ENCODE data around the gene FILIP1L. TPM values are rescaled to one million over a fixed set of nuclear protein-coding genes. Genes with fewer than 3 reads are reported as not detected.

The FILIP1L gene
- total RNA-seq, 1 experiment from 2014 or later = not detected

DNA sequence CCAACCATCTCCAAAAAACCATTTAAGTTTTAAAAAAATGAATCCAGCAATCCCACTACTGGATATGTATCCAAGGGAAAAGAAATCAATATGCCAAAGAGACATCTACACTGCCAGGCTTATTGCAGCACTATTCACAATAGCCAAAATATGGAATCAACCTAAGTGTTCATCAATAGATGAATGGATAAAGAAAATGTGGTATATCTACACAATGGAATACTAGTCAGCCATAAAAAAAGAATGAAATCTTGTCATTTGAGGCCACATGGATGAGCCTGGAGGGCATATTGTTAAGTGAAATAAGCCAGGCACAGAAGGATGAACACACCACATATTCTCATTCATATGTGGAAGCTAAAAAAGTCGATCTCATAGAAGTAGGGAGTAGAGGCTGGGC lies 136.1 kb downstream of the FILIP1L start:
- no peak for DNase-seq (ENCODE audit: low read depth)

DNA sequence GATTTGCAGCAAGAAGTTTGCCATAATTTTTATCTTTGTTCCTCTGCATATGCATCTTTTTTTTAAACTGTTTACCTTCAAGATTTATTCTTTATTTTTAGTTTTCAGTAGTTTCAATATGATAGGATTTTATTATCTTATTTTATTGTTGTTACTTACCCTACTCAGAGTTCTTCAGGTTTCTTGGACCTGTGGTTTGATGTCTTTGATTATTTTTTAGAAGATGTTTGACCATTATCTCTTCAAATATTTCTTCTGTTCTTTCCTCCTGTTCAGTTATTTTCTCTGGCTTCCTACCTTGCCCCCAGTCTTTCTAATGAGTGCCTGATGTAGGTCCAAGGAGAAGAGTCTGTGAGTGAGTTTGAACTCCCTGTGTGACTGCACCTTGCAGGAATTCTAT lies 137.7 kb downstream of the FILIP1L start:
- no peak for DNase-seq (ENCODE audit: low read depth)

DNA sequence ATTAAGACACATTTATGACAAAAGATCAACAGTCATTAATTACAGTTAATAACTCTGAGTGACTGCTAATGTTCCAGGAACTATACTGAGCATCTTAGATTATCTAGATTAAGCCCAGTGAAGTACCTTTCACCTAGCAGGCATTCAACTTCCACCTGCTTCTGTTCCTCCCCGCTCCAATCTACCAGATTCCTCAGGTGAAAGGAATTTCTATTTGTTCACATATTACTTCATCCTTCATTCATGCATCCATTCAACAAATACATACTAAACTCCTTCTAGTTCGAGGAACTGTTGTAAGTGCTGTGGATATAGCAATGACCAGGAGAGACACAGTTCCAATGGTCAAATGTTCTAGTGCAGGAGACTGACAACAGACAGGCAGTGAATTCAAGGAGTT lies 139.3 kb downstream of the FILIP1L start:
- DNase-seq (ENCODE audit: low read depth) = no peak

DNA sequence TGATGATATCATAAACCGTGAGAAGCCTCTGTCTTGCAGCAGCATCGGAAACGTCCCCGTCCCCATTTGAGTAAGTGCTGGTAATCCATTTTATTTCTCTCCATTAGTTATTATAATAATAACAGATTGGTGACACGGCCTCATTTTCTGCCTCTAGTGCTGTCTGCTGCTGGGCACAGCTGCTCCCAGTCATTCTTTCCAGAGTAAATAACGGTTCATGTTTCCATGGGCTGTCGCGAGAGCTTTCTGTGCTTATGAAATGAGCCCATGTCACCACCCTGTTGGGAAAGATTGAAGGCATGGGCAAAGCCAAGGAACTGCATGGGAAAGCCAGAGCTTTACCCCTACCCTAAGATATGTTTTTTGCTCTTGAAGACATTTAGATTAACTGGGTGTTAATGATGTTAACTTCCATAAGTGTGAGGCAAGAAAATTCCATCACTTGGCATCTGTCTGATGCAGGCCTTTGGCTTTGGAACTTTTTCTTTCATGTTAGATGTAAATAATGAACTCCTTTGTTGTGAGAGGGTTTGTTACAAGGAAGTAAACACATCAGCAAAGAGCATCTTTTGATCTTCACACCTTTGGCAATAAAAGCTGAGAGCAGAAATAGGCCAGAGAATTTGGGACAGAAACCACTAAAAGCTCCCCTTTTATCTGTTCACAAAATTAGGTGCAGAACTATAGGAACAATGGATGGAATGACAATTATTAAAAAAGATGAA lies 141.8 kb downstream of the FILIP1L start:
- DNase-seq (ENCODE audit: low read depth) = no peak

DNA sequence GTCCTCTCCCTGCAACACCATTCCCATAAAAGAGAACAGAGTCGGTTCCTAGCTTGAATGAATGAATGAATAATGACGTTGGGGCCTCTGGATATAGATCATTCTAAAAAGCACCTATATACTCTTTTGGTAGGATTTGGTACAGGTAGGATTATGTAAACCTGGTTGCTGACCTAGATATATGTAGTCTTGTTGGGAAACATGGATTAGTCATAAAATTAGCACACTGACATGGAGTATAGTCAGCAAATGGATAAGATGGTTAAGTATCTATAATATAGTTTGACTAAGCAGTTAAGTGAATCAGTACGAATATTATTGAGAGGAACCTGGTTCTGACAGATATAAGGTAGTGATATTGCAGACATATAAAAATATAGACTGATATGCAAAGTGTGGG lies 142.5 kb downstream of the FILIP1L start:
- DNase-seq (ENCODE audit: low read depth) = no peak

DNA sequence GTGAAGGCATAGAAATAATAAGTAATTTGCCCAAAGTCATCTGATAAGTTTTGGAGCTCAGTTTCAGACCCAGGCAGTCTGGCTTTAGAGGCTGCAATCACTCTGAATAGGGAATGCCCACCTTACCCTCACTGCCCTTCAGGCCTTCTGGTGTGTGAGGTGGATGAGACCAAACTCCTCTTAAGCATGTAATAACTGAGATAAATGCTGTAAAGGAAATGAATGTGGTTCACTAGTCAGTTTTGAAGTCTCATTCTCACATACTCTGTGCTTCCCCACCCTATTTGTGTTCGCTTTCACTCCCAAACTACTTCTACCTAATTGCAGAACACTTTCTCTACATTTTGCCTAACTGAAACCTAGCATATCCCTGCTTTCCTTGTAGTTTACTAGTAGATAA lies 144.1 kb downstream of the FILIP1L start:
- no peak for DNase-seq (ENCODE audit: low read depth)

DNA sequence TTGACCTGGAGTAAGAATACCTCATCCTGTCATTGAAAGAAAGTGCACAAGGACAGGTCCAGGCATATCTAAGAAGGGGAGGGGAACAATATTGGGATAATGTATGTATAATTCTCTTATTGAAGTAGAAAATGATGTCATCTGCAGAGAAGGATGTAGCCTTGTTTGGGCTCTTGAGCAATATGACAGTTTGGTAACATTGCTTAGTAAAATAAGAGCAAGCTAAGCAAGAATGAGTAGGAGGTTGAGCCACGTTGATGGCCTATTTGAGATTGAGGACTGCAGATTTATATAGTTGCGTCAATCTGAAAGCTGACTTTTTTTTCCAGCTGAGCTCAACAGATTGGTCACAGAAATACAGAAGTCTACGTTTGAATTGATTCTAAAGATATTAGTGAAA lies 145.2 kb downstream of the FILIP1L start:
- DNase-seq (ENCODE audit: low read depth) = no peak

DNA sequence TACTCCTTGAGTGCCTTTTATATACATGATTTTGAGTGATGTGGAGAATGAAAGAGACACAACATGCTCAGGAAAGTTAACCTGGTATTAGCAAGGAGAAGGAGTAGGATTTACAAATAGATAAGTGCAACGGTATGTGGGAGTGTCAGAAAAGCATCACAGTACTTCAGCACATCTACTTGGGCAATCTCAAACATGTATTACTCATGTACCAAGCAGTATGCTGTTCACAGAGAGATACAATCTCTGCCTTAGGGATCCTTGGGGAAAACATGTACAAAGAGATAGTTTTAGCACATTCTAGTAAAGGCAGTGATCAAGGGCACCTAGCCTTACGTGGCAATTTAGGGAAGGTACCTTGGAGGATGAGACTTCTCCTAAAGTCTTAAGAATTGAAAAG lies 146.5 kb downstream of the FILIP1L start:
- no peak for DNase-seq (ENCODE audit: low read depth)

DNA sequence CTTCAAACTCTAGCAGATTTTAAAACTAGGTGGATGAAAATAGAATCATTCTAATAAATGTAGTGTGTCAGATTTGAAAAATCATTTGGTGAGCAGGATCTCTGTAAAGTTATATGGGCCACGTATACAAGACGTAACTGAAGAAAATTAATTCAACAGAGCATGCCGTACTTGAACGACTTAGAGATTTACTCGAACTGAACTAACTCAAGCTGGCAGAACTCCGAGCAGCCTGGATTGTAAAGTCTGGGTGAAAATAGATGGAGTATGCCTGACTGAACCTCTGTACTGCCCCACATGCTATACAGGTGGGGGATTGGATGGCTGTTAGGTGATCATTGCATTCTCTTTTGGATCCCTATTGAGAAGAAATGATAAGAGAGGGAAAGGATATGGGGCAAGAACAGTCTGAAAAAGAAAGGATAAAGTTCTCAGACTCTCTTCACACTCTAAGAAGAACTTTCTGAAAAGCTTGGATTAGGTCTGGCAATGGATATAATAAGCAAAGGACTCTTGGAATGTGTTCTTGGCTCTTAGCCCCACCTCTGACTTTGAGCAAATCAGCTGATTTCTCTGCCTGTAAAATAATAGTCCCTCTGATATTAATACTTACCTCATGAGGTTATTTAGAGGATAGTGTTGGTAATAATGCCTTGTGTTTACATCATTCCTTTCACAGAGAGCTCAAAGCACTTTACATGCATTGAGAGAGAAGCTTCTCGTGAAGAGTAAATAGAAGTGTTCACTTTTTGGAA lies 147.5 kb downstream of the FILIP1L start:
- DNase-seq (ENCODE audit: low read depth) = no peak

DNA sequence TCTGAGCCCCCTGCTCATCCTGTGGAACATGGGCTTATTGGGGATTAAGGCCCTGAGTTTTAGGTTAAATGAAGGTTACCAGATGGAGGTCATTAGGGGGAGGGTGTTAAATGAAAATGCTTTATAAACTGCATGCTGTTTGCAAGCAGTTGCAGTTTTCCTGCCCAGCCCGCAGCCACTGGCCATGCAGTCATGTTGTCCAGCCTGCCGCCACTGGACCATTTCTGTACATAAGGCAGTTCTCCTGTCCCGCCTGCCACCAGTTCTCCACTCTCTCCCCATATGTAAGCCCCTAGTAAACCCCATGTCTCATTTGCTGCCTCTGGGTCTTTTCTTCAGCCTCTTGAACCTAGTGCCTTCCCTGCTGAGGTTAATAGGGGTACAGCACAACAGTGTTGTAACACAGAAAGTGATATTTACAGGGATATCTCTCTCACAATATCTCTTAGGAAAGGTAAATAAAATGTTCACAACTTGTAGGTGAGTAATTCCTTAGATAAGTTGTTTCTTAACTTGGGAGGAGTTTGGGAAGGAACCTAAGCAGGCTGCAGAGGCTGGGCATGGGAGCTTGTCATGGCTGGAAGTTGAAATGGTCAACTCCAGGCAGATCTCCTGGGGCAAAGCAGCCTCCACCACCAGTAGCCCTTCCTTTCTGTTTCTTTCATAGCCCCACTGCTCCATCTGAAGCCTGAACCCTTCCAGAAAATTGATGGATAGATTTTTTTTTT lies 148.5 kb downstream of the FILIP1L start:
- no peak for DNase-seq (ENCODE audit: low read depth)

DNA sequence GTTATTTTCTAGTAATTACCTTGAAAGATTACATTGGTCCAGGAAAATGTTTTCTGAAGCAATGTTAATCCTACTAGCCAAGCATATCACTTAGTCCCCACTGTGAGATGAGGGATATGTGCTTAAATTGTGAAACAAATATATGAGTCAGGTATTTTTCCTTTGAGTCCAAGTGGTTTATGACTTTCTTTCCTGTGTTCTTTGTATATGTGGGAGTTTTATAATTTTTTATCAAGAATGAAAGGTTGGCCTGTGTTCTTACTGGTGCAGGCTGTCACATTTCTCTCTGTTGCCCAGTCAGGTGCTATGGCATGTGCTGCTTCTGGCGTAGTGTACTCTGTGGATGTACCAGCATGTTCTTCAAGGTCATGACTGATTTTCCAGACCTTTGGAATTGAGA lies 149.2 kb downstream of the FILIP1L start:
- DNase-seq (ENCODE audit: low read depth) = peak; percentile 64

DNA sequence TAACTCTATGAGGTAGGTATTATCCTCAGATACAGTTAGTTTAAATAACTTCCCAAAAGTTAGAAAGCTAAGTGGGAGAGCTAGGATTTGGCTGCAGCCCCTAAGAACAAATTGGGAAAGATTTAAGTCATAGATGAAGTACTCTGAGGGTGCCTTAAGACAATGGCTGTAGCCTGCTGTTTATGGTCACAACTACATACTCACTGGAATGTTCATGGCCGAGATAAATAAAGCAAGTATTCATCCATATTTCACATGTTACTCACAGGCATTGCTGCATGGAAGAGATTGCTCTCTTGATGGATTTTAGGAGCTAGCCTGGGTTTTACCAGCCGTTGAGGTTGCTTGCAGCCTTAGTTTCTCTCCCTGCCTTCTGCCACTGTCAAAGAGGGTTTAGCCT lies 151.6 kb downstream of the FILIP1L start:
- DNase-seq (ENCODE audit: low read depth) = peak; percentile 7

DNA sequence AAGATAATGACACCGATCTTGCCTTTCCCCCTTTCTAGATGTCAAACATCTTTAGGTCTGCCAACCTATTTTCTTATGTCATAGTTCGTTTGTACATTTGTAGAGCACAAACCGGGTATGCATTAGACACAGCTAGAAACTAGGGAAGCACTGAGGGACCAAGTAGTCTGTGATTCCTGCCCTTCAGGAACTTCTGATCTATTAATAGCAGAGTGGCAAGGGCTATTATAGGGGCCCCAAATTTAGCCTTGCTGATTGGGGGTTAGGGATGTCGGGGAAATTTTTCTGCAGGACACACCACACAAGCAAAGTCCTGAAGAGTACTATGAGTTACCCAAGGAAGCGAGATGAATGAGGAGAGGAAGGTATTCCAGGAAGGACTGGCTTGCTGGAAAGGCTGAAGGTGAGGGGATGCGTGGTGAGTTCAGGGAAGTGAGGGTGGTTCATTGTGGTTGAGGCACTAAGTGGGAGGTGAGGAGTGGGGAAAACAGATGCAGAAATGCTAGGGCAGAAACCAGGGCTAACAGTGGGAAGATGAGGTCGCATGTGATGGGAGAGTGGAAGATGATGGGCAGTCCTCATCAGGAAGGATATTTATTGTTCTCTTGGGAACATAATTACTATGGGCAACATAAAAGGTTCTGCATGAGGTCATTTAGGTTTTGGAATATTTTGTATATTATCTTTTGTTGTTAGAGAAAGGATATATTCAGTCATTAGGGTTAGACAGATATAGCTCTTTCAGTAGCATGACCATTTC lies 152.4 kb downstream of the FILIP1L start:
- DNase-seq (ENCODE audit: low read depth) = no peak

DNA sequence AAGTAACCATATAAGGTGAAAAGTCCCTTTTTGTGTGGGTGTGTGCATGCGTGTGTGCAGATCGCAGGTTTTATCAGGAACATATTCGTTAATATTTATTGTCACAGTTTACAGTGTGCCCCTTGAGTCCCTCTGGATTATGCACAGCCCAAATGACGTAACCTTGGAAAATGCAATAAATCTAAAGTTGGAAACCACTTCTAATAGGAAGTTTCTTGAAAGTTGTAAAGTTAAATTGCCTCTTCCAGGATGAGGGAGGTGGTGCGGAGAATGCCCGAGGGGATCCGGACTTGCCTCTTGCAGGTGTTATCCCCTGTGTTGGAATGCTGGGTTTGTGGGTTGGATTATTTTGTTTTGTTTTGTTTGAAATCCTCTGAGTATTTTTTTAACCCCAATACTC lies 153.4 kb downstream of the FILIP1L start:
- no peak for DNase-seq (ENCODE audit: low read depth)

DNA sequence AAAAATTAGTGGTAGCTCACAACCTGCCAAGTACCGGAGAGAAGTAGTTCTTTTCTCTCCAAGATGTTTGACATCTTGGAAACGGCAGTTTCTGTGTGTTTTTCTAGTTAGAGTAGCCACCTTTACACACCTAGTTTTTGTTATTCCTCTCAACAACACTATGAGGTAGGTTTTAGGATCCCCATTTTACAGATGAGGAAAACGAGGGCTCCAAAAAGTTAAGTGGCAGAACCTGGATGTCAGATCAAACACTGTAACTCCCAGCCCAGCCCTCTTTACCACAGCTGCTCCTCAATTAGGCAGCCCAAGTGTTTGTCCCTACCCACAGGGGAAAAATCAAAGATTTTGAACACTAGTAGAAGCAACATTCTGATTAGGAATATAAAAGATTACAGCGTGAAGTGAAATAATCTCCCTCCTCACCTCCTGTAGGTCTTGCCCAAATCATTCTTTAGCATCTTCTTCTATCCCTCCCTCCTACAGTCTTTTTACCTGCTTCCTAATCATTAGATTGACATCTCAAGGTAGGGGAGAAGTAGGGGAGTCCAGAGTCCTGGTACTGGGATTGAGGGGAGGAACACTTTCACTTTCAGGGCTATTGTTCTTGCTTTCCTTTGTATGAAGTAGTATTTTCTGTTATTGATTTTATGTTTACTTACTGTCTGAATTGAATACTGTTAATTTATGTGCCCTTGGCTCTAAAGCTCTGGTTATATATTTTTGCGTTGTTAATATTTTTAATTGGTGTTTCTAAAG lies 154.0 kb downstream of the FILIP1L start:
- no peak for DNase-seq (ENCODE audit: low read depth)

DNA sequence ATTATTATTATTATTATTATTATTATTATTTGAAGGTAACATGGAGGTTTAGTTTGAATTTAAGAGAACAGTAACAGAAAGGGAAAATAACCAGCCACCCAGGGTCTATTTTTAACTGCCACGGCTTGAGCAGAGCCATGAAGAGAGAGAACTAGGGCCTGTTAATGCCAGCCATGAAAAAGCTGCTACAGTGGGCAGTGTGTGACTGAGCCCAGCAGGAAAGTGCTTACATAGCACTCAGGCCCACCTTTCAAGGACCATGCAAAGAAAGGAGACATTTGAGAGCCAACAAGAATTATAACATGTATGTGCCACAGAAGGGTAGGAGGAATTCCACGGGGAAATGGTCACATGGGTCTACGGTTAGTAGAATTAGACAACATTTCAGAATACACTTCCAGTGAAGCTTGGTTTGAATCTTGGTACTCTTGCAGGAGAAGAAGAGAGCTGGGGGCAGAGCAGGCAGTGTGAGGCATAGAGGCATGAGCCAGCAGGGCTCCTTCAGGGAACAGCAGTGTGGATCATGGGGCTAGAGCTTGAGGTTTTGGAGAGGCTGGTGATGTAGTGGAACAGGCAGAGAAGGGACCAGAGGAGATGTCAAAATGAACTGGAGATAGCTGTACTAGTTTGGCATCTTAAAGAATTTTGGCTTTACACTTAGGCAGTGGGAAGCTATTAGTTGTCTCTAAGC lies 155.9 kb downstream of the FILIP1L start:
- DNase-seq (ENCODE audit: low read depth) = no peak

DNA sequence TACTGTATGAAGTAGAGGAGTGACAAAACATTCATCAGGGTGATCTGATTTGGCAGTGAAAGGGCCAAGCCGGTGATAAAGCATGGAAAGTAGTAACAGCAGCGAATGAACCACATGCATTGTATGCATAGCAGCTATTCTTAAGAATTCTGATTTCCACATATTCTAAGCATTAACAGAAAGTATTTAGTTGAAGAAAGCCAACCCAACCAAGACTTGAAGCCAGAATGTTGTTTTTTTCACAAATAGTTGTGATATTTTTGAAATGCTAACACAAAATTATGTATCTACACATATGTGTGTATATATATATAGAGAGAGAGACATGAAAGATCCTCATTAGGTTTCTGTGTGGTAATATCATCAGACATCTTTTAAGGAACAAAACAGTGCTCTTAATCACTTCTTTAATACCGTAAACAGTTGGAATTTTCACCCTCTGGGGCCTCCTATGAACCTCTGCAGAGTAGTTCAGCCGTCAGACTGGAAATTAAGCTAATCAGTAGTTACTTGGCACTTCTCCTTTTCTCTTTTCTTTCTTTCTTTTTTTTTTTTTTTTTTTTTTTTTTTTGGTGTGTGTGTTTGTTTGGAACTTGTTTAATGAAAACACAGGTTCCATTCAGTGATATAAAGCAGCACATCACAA lies 157.0 kb downstream of the FILIP1L start:
- DNase-seq (ENCODE audit: low read depth) = no peak

DNA sequence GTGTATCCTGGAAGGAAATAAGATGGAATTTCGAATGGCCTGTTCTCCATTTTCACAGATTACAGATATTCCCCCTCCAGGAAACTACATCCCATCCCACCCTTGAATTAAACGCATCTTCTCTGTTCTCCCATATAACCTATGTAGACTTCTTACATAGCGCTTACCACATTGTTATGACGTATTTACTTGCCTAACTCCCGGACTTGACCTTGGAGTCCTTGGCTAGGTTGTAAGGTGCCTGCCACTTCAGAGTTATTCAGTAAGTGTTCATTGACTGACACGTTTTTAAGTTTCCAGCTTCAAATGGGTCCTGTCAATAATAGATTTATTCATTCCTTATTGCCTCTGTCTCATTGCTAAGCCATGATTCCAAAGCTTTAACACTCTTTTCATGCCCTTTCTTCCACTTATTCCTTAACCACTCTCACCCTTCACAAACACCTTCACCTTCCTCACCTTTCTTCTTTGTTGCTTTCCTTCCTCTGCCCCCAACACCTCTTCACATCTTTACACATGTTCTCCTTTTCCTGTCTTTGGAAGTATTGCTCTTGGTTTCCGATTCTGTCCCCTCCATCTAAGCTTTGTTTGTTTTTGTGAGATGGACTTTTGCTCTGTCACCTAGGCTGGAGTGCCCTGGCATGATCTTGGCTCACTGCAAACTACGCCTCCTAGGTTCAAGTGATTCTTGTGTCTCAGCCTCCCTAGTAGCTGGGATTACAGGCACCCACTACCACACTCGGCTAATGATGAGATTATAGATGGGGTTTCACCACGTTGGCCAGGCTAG lies 158.3 kb downstream of the FILIP1L start:
- DNase-seq (ENCODE audit: low read depth) = no peak

Measured in HT1080 (cell line).